Endothelial cell (in vitro differentiated cells): ENCODE data around the gene ZBP1. TPM values are rescaled to one million over a fixed set of nuclear protein-coding genes. Genes with fewer than 3 reads are reported as not detected.

Experiments used
- DNase-seq: peaks from one replicate; pipeline ENCODE4 v3.0.0; 2021; ENCODE audit warnings: low spot score
- H3K27ac Mint-ChIP-seq: one replicate; pipeline ENCODE4 v1.8.0; 2021; ENCODE audit warnings: mixed read lengths, inconsistent platforms; ENCODE audit not compliant: unreplicated experiment
- H3K27me3 Mint-ChIP-seq: one replicate; pipeline ENCODE4 v1.8.0; 2021; ENCODE audit warnings: mild to moderate bottlenecking, moderate library complexity, mixed read lengths, inconsistent platforms; ENCODE audit not compliant: unreplicated experiment
- H3K36me3 Mint-ChIP-seq: one replicate; pipeline ENCODE4 v1.8.0; 2021; ENCODE audit warnings: mild to moderate bottlenecking, low read depth, mixed read lengths, inconsistent platforms; ENCODE audit not compliant: unreplicated experiment
- H3K4me1 Mint-ChIP-seq: one replicate; pipeline ENCODE4 v1.8.0; 2021; ENCODE audit warnings: mild to moderate bottlenecking, mixed read lengths, inconsistent platforms; ENCODE audit not compliant: unreplicated experiment
- H3K4me3 Mint-ChIP-seq: one replicate; pipeline ENCODE4 v1.8.0; 2021; ENCODE audit warnings: mild to moderate bottlenecking, mixed read lengths, inconsistent platforms; ENCODE audit not compliant: unreplicated experiment
- H3K9me3 Mint-ChIP-seq: one replicate; pipeline ENCODE4 v1.8.0; 2021; ENCODE audit warnings: mixed read lengths, inconsistent platforms; ENCODE audit not compliant: unreplicated experiment
- CTCF ChIP-seq: fragments of 200-600 bp; sonication (generic); IDR thresholded peaks from one replicate; pipeline ENCODE4 v1.5.0; 2021; ENCODE audit warnings: antibody characterized with exemption; ENCODE audit not compliant: unreplicated experiment
- total RNA-seq: library from RNA; stranded (reverse); fragmentation: NEBNext Ultra II Directional; extraction: Animal tissue kit (Norgen Biotek cat#: 25700); gene quantifications from one replicate; pipeline ENCODE4 v1.2.1, GENCODE V29; 2021; ENCODE audit not compliant: unreplicated experiment

The ZBP1 gene
- total RNA-seq, 1 donor from 2014 or later: not detected

GRCh38 chr20:57614490-57615444 lies 5.5 kb downstream of the ZBP1 start:
- no peaks in the 10 kb centered on the region for H3K36me3 Mint-ChIP-seq
- H3K4me3 Mint-ChIP-seq: no peak overlapping the region
- no peaks in the 10 kb centered on the region for H3K4me1 Mint-ChIP-seq
- DNase-seq: no peak
- no peak overlapping the region for H3K27ac Mint-ChIP-seq
- no peaks in the 10 kb centered on the region for H3K9me3 Mint-ChIP-seq
- peaks cover 6% of the 10 kb centered on the region for H3K27me3 Mint-ChIP-seq
- TF ChIP-seq CTCF: no peak

GRCh38 chr20:57613481-57613921 lies 6.7 kb downstream of the ZBP1 start:
- Mint-ChIP-seq H3K36me3 (no peaks in the 10 kb centered on the region), H3K4me3 (no peak overlapping the region), H3K4me1 (no peaks in the 10 kb centered on the region), H3K27ac (no peak overlapping the region), H3K27me3 (peaks cover 4% of the 10 kb centered on the region), H3K9me3 (no peaks in the 10 kb centered on the region)
- DNase-seq: no peak
- TF ChIP-seq CTCF: no peak

- Mint-ChIP-seq H3K36me3 (no peaks in the 10 kb centered on the region), H3K4me1 (no peaks in the 10 kb centered on the region), H3K27ac (no peak overlapping the region), H3K9me3 (no peaks in the 10 kb centered on the region), H3K27me3 (peaks cover 3% of the 10 kb centered on the region), H3K4me3 (no peak overlapping the region)
- DNase-seq: no peak
- TF ChIP-seq CTCF: no peak
Measured at GRCh38 chr20:57612916-57613315, 7.3 kb downstream of the ZBP1 start.

GRCh38 chr20:57612436-57612835 lies 7.8 kb downstream of the ZBP1 start:
- Mint-ChIP-seq H3K36me3 (peaks cover 2% of the 10 kb centered on the region), H3K9me3 (no peaks in the 10 kb centered on the region), H3K4me1 (no peaks in the 10 kb centered on the region), H3K27ac (no peak overlapping the region), H3K27me3 (peaks cover 5% of the 10 kb centered on the region), H3K4me3 (no peak overlapping the region)
- no peak for TF ChIP-seq CTCF
- DNase-seq: no peak
